MM.1S (cell line): ENCODE results near the gene SERPINA6.

Source experiments
- DNase-seq: peaks from one replicate; pipeline ENCODE4 v3.0.0-alpha.2; 2015
- H2AFZ ChIP-seq: fragments of 300-600 bp; sonication (generic); 2 replicates; pipeline ENCODE4 v1.6.0; 2016; ENCODE audit warnings: antibody characterized with exemption, low read length
- H3F3A ChIP-seq: fragments of 300-600 bp; sonication (generic); 2 replicates; pipeline ENCODE4 v1.6.1; 2016; ENCODE audit warnings: mild to moderate bottlenecking, antibody characterized with exemption, low read length, moderate library complexity, mixed read lengths; ENCODE audit not compliant: insufficient read depth
- H3K27ac ChIP-seq: fragments of 300-600 bp; sonication (generic); 2 replicates; pipeline ENCODE4 v1.5.1; 2016; ENCODE audit warnings: mild to moderate bottlenecking, low read length
- H3K27me3 ChIP-seq: fragments of 300-600 bp; sonication (generic); replicated peaks from 2 replicates; pipeline ENCODE4 v1.6.0; 2016; ENCODE audit warnings: low read length; ENCODE audit not compliant: insufficient read depth
- H3K36me3 ChIP-seq: fragments of 300-600 bp; sonication (generic); replicated peaks from 2 replicates; pipeline ENCODE4 v1.6.1; 2016; ENCODE audit warnings: mild to moderate bottlenecking, low read length, mixed read lengths; ENCODE audit not compliant: insufficient read depth
- H3K4me1 ChIP-seq: fragments of 300-600 bp; sonication (generic); 2 replicates; pipeline ENCODE4 v1.6.1; 2016; ENCODE audit warnings: low read length, mixed read lengths
- H3K4me2 ChIP-seq: fragments of 300-600 bp; sonication (generic); 2 replicates; pipeline ENCODE4 v1.6.0; 2016; ENCODE audit warnings: low read depth, low read length
- H3K4me3 ChIP-seq: fragments of 300-600 bp; sonication (generic); 2 replicates; pipeline ENCODE4 v1.5.1; 2016; ENCODE audit warnings: low read length, mixed read lengths
- H3K79me2 ChIP-seq: fragments of 300-600 bp; sonication (generic); 2 replicates; pipeline ENCODE4 v1.6.1; 2016; ENCODE audit warnings: mixed run types, low read length, mixed read lengths
- H3K9ac ChIP-seq: fragments of 300-600 bp; sonication (generic); 2 replicates; pipeline ENCODE4 v1.6.1; 2016; ENCODE audit warnings: low read length, mixed read lengths
- H3K9me2 ChIP-seq: fragments of 300-600 bp; sonication (generic); replicated peaks from 2 replicates; pipeline ENCODE4 v1.6.1; 2016; ENCODE audit warnings: mild to moderate bottlenecking, low read length, mixed read lengths; ENCODE audit not compliant: insufficient read depth
- H3K9me3 ChIP-seq: fragments of 300-600 bp; sonication (generic); replicated peaks from 2 replicates; pipeline ENCODE4 v1.6.1; 2016; ENCODE audit warnings: mild to moderate bottlenecking, low read length, mixed read lengths; ENCODE audit not compliant: insufficient read depth
- H4K20me1 ChIP-seq: fragments of 300-600 bp; sonication (generic); 2 replicates; pipeline ENCODE4 v1.6.1; 2016; ENCODE audit warnings: mild to moderate bottlenecking, low read length, moderate library complexity, mixed read lengths; ENCODE audit not compliant: insufficient read depth
- CTCF ChIP-seq: fragments of 300-600 bp; sonication (generic); IDR thresholded peaks from 2 replicates; pipeline ENCODE4 v1.5.1; 2016; ENCODE audit warnings: antibody characterized with exemption, low read length, mixed read lengths
- EZH2 ChIP-seq: fragments of 300-600 bp; sonication (generic); optimal IDR thresholded peaks from 2 replicates; pipeline ENCODE3; 2017; ENCODE audit warnings: low read depth, mild to moderate bottlenecking, antibody characterized with exemption, low read length, mixed read lengths
- EZH2phosphoT487 ChIP-seq: fragments of 300-600 bp; sonication (generic); IDR thresholded peaks from 2 replicates; pipeline ENCODE4 v1.6.1; 2018; ENCODE audit warnings: antibody characterized with exemption, low read length

The SERPINA6 gene

DNA sequence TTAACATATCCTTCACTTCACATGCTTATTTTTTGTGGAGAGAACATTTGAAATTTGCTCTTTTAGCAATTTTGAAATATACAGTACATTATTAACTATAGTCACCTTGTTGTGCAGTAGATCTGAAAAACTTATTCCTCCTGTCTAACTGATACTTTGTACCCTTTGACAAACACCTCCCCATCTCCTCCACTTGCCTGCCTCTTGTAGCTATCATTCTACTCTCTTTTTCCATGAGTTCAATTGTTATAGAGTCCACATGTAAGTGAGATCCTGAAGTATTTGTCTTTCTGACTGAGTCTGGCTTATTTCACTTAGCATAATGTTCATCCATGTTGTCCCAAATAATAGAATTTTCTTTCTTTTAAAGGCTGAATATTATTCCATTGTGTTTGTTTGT, 9.5 kb upstream of the SERPINA6 start:
- H3K9me2 ChIP-seq = no peaks in the 10 kb centered on the region
- H3K9me3 ChIP-seq = no peaks in the 10 kb centered on the region
- DNase-seq = no peak
- H3K79me2 ChIP-seq = no peaks in the 10 kb centered on the region
- no peak overlapping the region for H2AFZ ChIP-seq
- TF ChIP-seq EZH2phosphoT487 (no peak), EZH2 (no peak), CTCF (no peak)
- no peaks in the 10 kb centered on the region for H4K20me1 ChIP-seq
- H3K4me2 ChIP-seq = no peak overlapping the region
- no peak overlapping the region for H3K4me3 ChIP-seq
- H3K9ac ChIP-seq = no peak overlapping the region
- no peak overlapping the region for H3K27ac ChIP-seq
- H3K36me3 ChIP-seq = no peaks in the 10 kb centered on the region
- no peaks in the 10 kb centered on the region for H3K27me3 ChIP-seq
- H3F3A ChIP-seq = no peaks in the 10 kb centered on the region
- H3K4me1 ChIP-seq = no peaks in the 10 kb centered on the region

DNA sequence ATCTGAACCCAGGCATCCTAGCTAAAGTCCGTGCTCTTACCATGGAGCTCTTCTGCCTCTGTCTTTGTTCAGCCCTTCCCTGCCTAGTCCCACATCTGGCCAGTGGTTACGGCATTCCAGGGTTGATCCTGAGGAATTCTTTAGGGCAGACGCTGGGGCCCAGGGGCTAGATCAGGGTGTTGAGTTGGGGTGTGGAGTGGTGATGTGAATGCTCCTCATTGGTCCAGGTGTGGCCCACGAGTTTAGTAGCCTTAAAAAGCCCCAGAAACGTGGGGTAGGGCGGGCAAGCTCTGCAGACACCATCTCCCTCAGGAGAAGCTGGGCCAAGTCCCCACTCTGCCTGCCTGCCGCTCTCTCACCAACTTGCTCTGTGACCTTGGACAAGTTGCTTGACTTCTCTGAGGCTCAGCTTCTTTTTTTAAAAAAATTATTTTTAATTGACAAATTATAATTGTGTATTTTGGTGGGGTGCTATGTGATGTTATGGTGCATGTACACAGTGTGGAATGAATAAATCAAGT, 9.0 kb upstream of the SERPINA6 start:
- no peaks in the 10 kb centered on the region for H3K79me2 ChIP-seq
- H3K9me2 ChIP-seq = no peaks in the 10 kb centered on the region
- no peak for TF ChIP-seq CTCF
- no peak for TF ChIP-seq EZH2
- no peak for TF ChIP-seq EZH2phosphoT487
- H3K4me3 ChIP-seq = no peak overlapping the region
- H3K27me3 ChIP-seq = no peaks in the 10 kb centered on the region
- H3K4me2 ChIP-seq = no peak overlapping the region
- no peaks in the 10 kb centered on the region for H3K4me1 ChIP-seq
- no peak overlapping the region for H2AFZ ChIP-seq
- H3K9me3 ChIP-seq = no peaks in the 10 kb centered on the region
- no peak overlapping the region for H3K27ac ChIP-seq
- DNase-seq = no peak
- no peak overlapping the region for H3K9ac ChIP-seq
- H3K36me3 ChIP-seq = no peaks in the 10 kb centered on the region
- H3F3A ChIP-seq = no peaks in the 10 kb centered on the region
- H4K20me1 ChIP-seq = no peaks in the 10 kb centered on the region

DNA sequence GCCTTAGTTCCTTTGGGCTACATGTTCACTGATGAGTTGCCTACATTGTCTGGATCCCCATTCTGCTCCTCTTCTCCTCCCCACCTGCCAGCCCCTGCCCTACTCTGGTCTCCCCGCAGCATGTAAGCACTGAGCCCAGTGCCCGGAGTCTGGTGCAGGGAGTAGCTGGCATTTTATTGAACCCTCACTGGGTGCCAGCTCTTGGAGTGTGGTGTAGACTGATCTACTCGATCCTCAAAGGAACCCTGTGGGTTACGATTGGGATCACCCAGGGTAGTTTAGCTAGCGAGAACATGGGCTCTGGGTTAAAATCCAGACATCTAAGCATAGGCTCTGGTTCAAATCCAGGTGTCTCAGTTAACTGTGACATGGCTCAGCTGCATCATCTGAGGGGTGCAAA, 8.3 kb upstream of the SERPINA6 start:
- H3K9me2 ChIP-seq = no peaks in the 10 kb centered on the region
- H3K27me3 ChIP-seq = no peaks in the 10 kb centered on the region
- no peak overlapping the region for H3K4me2 ChIP-seq
- no peaks in the 10 kb centered on the region for H3K36me3 ChIP-seq
- no peaks in the 10 kb centered on the region for H3K9me3 ChIP-seq
- H3K79me2 ChIP-seq = no peaks in the 10 kb centered on the region
- no peaks in the 10 kb centered on the region for H3F3A ChIP-seq
- TF ChIP-seq CTCF (no peak), EZH2 (no peak), EZH2phosphoT487 (no peak)
- H3K4me3 ChIP-seq = no peak overlapping the region
- H2AFZ ChIP-seq = no peak overlapping the region
- H4K20me1 ChIP-seq = no peaks in the 10 kb centered on the region
- no peak overlapping the region for H3K27ac ChIP-seq
- no peak overlapping the region for H3K9ac ChIP-seq
- no peak for DNase-seq
- H3K4me1 ChIP-seq = no peaks in the 10 kb centered on the region

GRCh38 chr14:94330857-94331256, 7.7 kb upstream of the SERPINA6 start:
- Histone ChIP-seq H4K20me1 (no peaks in the 10 kb centered on the region), H3K4me2 (no peak overlapping the region), H3K4me3 (no peak overlapping the region), H3K9me3 (no peaks in the 10 kb centered on the region), H2AFZ (no peak overlapping the region), H3F3A (no peaks in the 10 kb centered on the region), H3K27me3 (no peaks in the 10 kb centered on the region), H3K9me2 (no peaks in the 10 kb centered on the region), H3K79me2 (no peaks in the 10 kb centered on the region), H3K27ac (no peak overlapping the region), H3K9ac (no peak overlapping the region), H3K4me1 (no peaks in the 10 kb centered on the region), H3K36me3 (no peaks in the 10 kb centered on the region)
- no peak for TF ChIP-seq EZH2
- TF ChIP-seq CTCF = no peak
- no peak for TF ChIP-seq EZH2phosphoT487
- no peak for DNase-seq
